ENCODE results near the gene ABCF2. TPM values are rescaled to one million over a fixed set of nuclear protein-coding genes. Genes with fewer than 3 reads are reported as not detected.

Gene ABCF2
- total RNA-seq, 2 experiments from 2014 or later, result 23.1 to 27.6 TPM

- no peaks in the 10 kb centered on the region for H3K9me3 Mint-ChIP-seq
- no peak overlapping the region for H3K4me3 Mint-ChIP-seq
- no peak overlapping the region for H3K27ac Mint-ChIP-seq
- DNase-seq, result no peak
- no peaks in the 10 kb centered on the region for H3K36me3 Mint-ChIP-seq (ENCODE audit: low read depth)
- CTCF ChIA-PET, result no interaction called here
- no peaks in the 10 kb centered on the region for H3K4me1 Mint-ChIP-seq
- peaks cover 19% of the 10 kb centered on the region for H3K27me3 Mint-ChIP-seq
- POLR2A ChIA-PET, result no interaction called here
Measured at GRCh38 chr7:151260883-151261282, 33.9 kb upstream of the ABCF2 start.

GRCh38 chr7:151260471-151260870, 33.5 kb upstream of the ABCF2 start:
- peaks cover 22% of the 10 kb centered on the region for H3K27me3 Mint-ChIP-seq
- CTCF ChIA-PET, result interaction anchor here (1.7 to 2.4 kb wide), 2 partner anchors 13 to 17 kb away, joined by 5 to 8 read pairs; no protein-coding TSS in a partner anchor
- no peak for DNase-seq
- H3K9me3 Mint-ChIP-seq, result no peaks in the 10 kb centered on the region
- no peaks in the 10 kb centered on the region for H3K4me1 Mint-ChIP-seq
- no peak overlapping the region for H3K4me3 Mint-ChIP-seq
- POLR2A ChIA-PET, result no interaction called here
- no peak overlapping the region for H3K27ac Mint-ChIP-seq
- H3K36me3 Mint-ChIP-seq (ENCODE audit: low read depth), result no peaks in the 10 kb centered on the region

DNA sequence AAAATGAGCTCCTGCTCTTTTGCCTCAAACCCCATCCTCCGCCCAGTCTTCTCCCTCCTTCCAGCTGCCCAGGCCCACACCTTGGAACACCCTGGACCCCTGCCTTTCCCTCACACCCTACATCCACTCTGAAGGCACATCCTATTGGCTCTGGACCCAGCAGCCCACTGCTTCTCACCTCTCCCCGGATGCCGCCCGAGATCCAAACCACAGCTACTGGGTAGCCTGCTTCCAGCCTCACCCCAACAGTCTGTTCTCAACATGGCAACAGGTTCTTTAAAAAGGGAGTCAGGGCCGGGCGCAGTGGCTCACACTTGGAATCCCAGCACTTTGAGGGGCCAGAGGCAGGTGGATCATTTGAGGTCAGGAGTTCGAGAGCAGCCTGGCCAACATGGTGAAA, 31.0 kb upstream of the ABCF2 start:
- H3K4me1 Mint-ChIP-seq, result no peaks in the 10 kb centered on the region
- POLR2A ChIA-PET, result interaction anchor here (0.9 kb wide), 1 partner anchor 134 kb away, joined by 3 read pairs; no protein-coding TSS in a partner anchor
- H3K36me3 Mint-ChIP-seq (ENCODE audit: low read depth), result no peaks in the 10 kb centered on the region
- H3K27ac Mint-ChIP-seq, result no peak overlapping the region
- peaks cover 46% of the 10 kb centered on the region for H3K27me3 Mint-ChIP-seq
- no peak for DNase-seq
- CTCF ChIA-PET, result interaction anchor here (2.4 to 2.8 kb wide), 2 partner anchors 14 kb away, joined by 8 to 9 read pairs; no protein-coding TSS in a partner anchor
- no peak overlapping the region for H3K4me3 Mint-ChIP-seq
- H3K9me3 Mint-ChIP-seq, result no peaks in the 10 kb centered on the region

GRCh38 chr7:151256410-151257045, 29.5 kb upstream of the ABCF2 start:
- ChIA-PET CTCF (interaction anchor here (2.0 to 2.8 kb wide), 2 partner anchors 12 to 133 kb away, joined by 5 to 9 read pairs; no protein-coding TSS in a partner anchor), POLR2A (no interaction called here)
- Mint-ChIP-seq H3K4me1 (no peaks in the 10 kb centered on the region), H3K4me3 (no peak overlapping the region), H3K27me3 (peaks cover 53% of the 10 kb centered on the region), H3K27ac (no peak overlapping the region), H3K9me3 (no peaks in the 10 kb centered on the region), H3K36me3 (ENCODE audit: low read depth) (no peaks in the 10 kb centered on the region)
- no peak for DNase-seq

DNA sequence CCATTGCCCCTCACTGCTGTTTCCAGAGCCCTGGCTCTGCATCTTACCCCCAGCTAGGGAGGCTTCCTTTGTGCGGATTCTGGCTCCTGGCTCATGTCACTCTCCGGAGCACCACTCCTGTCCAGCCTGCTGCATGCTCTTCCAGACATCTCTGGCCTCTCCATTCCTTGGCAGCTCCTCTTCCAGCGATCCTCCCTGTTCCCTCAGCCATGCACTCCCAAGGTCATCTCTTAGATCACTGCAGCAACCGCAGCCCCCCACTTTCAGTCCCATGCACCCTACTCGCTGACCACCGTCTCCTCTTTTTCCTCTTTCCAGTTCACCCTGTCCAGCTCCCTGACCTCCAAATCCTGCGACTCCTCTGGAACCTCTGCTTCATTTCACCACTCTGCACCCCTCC, 28.4 kb upstream of the ABCF2 start:
- ChIA-PET CTCF (interaction anchor here (2.0 to 2.8 kb wide), 2 partner anchors 11 to 132 kb away, joined by 5 to 9 read pairs; no protein-coding TSS in a partner anchor), POLR2A (interaction anchor here (0.9 kb wide), 1 partner anchor 12 kb away, joined by 3 read pairs; no protein-coding TSS in a partner anchor)
- Mint-ChIP-seq H3K4me3 (no peak overlapping the region), H3K4me1 (peaks cover 4% of the 10 kb centered on the region), H3K27ac (no peak overlapping the region), H3K36me3 (ENCODE audit: low read depth) (no peaks in the 10 kb centered on the region), H3K9me3 (no peaks in the 10 kb centered on the region), H3K27me3 (peaks cover 62% of the 10 kb centered on the region)
- no peak for DNase-seq

- no peak for DNase-seq
- peaks cover 7% of the 10 kb centered on the region for H3K4me1 Mint-ChIP-seq
- ChIA-PET POLR2A (interaction anchor here (0.9 kb wide), 1 partner anchor 11 kb away, joined by 3 read pairs; no protein-coding TSS in a partner anchor), CTCF (no interaction called here)
- H3K4me3 Mint-ChIP-seq, result no peak overlapping the region
- peaks cover 68% of the 10 kb centered on the region for H3K27me3 Mint-ChIP-seq
- H3K27ac Mint-ChIP-seq, result no peak overlapping the region
- no peaks in the 10 kb centered on the region for H3K9me3 Mint-ChIP-seq
- H3K36me3 Mint-ChIP-seq (ENCODE audit: low read depth), result no peaks in the 10 kb centered on the region
Measured at GRCh38 chr7:151254851-151255250, 27.8 kb upstream of the ABCF2 start.

- ChIA-PET CTCF (no interaction called here), POLR2A (no interaction called here)
- no peaks in the 10 kb centered on the region for H3K9me3 Mint-ChIP-seq
- H3K27ac Mint-ChIP-seq, result no peak overlapping the region
- H3K4me3 Mint-ChIP-seq, result no peak overlapping the region
- peaks cover 73% of the 10 kb centered on the region for H3K27me3 Mint-ChIP-seq
- peaks cover 11% of the 10 kb centered on the region for H3K4me1 Mint-ChIP-seq
- no peak for DNase-seq
- no peaks in the 10 kb centered on the region for H3K36me3 Mint-ChIP-seq (ENCODE audit: low read depth)
Measured at GRCh38 chr7:151254316-151254715, 27.3 kb upstream of the ABCF2 start.

DNA sequence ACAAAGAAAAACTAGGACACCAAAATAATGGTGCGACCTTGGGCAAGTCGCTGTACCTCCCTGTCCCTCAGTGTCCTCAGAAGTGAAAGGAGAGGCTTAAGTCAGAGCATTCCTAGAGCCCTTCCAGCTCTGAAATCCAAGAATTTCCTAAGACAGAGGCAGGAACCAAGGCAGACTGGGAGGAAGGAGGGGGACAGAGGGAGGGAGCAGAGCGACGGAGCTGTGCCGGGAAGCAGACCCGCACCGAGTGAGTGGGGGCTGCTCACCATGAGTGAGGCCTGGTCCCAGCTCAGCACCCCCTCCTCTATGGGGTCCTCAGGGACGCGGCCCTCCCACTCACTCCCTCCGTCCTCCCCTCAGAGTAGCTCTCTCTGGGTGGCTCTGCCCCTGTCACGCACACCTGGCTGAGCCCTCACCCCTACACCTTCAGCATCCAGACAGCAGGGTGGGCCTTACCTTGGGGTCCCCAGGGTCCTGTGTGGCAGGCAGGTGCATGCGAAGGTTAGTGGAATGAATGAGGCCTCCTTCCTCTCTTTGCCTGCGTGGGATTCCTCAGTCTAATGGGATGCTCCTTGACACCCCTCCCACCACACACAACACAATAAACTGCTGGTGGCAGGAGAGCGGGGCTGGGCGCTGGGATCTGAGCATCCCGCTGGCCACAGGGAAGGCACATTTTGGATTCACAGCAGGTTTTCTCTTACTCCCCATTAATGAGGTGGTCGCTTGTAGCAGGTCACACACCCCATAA, 26.1 kb upstream of the ABCF2 start:
- peaks cover 77% of the 10 kb centered on the region for H3K27me3 Mint-ChIP-seq
- no peak overlapping the region for H3K27ac Mint-ChIP-seq
- H3K4me1 Mint-ChIP-seq, result peaks cover 16% of the 10 kb centered on the region
- H3K4me3 Mint-ChIP-seq, result no peak overlapping the region
- no peaks in the 10 kb centered on the region for H3K36me3 Mint-ChIP-seq (ENCODE audit: low read depth)
- no peaks in the 10 kb centered on the region for H3K9me3 Mint-ChIP-seq
- ChIA-PET CTCF (interaction anchor here (1.5 kb wide), 1 partner anchor 9 kb away, joined by 3 read pairs; no protein-coding TSS in a partner anchor), POLR2A (no interaction called here)
- DNase-seq, result no peak

DNA sequence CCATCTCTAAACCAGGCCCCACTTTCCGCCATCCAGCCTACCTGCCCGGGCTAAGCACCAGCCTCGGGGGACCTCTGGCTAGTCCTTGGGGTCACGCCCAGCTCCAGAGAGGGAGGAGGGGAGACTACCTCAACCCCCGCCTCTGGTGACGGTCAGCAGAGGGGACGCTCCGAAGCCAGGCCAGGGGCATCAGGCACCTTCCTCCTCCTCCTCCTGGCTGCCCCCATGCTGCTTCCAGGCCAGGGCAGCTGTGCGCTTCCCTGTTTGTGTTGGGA, 25.5 kb upstream of the ABCF2 start:
- peaks cover 18% of the 10 kb centered on the region for H3K4me1 Mint-ChIP-seq
- no peak overlapping the region for H3K4me3 Mint-ChIP-seq
- ChIA-PET CTCF (interaction anchor here (1.5 kb wide), 1 partner anchor 9 kb away, joined by 3 read pairs; no protein-coding TSS in a partner anchor), POLR2A (no interaction called here)
- no peak overlapping the region for H3K27ac Mint-ChIP-seq
- no peaks in the 10 kb centered on the region for H3K9me3 Mint-ChIP-seq
- no peaks in the 10 kb centered on the region for H3K36me3 Mint-ChIP-seq (ENCODE audit: low read depth)
- peaks cover 77% of the 10 kb centered on the region for H3K27me3 Mint-ChIP-seq
- no peak for DNase-seq

- Mint-ChIP-seq H3K9me3 (no peaks in the 10 kb centered on the region), H3K27me3 (peaks cover 82% of the 10 kb centered on the region), H3K27ac (no peak overlapping the region), H3K4me1 (peaks cover 18% of the 10 kb centered on the region), H3K36me3 (ENCODE audit: low read depth) (no peaks in the 10 kb centered on the region), H3K4me3 (no peak overlapping the region)
- CTCF ChIA-PET, result interaction anchor here (1.5 kb wide), 1 partner anchor 8 kb away, joined by 3 read pairs; no protein-coding TSS in a partner anchor
- no peak for DNase-seq
- POLR2A ChIA-PET, result no interaction called here
Measured at GRCh38 chr7:151251689-151252560, 24.9 kb upstream of the ABCF2 start.

DNA sequence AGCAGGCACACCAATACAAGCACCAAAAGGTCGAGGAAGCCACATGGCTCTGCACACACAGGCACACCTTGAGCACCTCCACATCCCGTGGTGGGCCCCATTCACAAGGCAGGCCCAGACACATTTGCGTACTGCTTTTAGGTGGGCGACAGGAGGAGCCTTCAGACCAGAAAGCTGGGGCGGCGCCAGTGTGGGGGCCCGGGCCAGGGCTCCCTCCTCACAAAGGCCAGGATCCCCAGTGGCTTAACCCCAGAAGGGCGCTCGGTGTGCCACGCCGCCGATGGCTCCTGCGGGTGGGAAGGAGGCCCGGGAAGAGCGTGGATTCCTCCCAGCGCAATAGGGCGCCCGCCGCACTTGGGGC, 24.3 kb upstream of the ABCF2 start:
- CTCF ChIA-PET, result no interaction called here
- no peak for DNase-seq
- no peaks in the 10 kb centered on the region for H3K9me3 Mint-ChIP-seq
- POLR2A ChIA-PET, result no interaction called here
- H3K27me3 Mint-ChIP-seq, result peaks cover 83% of the 10 kb centered on the region
- H3K4me1 Mint-ChIP-seq, result peaks cover 18% of the 10 kb centered on the region
- no peak overlapping the region for H3K27ac Mint-ChIP-seq
- H3K36me3 Mint-ChIP-seq (ENCODE audit: low read depth), result no peaks in the 10 kb centered on the region
- H3K4me3 Mint-ChIP-seq, result no peak overlapping the region

DNA sequence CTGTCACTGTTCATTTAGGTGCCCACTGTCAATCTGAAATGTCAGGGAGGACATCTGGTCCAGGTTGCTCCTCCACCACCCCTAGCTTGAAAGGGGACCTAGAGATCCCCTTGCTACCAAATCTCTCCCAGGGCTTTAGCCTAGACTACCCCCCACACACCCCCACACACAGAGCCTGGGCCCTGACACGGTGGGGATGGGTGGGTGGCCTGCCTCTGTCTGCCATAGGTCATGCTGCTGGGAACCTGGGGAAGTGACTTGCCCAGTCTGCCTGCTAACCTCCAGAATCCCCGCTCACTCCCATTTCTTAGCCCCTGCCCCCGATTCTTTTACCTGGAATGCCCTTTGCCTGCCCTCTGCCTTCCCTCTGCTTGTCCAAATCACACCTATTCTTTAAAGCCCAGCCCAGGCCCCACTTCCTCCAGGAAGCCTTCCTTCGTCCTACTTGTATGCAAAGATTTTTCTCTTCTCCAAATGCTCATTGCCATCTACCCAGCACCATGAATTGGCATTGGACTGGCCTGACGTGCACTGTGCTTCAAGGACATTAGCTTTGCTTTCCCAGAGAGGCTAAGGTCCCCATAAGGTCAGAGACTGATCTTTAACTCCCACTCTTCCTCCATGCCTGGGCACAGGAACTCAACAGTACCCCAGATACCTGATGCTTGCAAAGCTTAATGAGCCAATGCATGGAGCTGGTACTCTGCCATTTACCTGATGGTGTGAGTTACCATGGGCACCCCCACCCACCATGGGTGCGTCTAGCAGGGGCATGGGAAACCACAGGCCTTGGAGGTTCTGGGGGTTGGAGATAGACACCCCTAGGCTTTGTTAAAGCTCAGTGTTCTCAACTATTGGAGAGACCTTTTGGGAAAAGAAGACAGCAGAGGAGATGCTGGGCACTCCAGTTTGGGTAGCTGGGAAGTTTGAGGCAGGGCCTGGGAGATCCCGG, 23.5 kb upstream of the ABCF2 start:
- no peaks in the 10 kb centered on the region for H3K9me3 Mint-ChIP-seq
- no peak for DNase-seq
- H3K27ac Mint-ChIP-seq, result no peak overlapping the region
- peaks cover 85% of the 10 kb centered on the region for H3K27me3 Mint-ChIP-seq
- no peaks in the 10 kb centered on the region for H3K36me3 Mint-ChIP-seq (ENCODE audit: low read depth)
- no peak overlapping the region for H3K4me3 Mint-ChIP-seq
- H3K4me1 Mint-ChIP-seq, result peaks cover 22% of the 10 kb centered on the region
- ChIA-PET CTCF (no interaction called here), POLR2A (no interaction called here)
